ENCODE data around the gene USP24. TPM values are rescaled to one million over a fixed set of nuclear protein-coding genes. Genes with fewer than 3 reads are reported as not detected.
A peak's percentile ranks its signal among the peaks of the same experiment; 100 is the strongest.

Gene USP24
- total RNA-seq = 10 to 100 TPM; 42.7 to 77.1 (median 64.8) TPM

- ATAC-seq (ENCODE audit: low FRiP score) (peak; percentile 81), DNase-seq (ENCODE audit: low spot score) (peak; percentile 43)
- no peak for TF ChIP-seq CTCF (IDR thresholded peaks at IDR 0.05)
These were observed at the start of gene USP24 for GRCh38 chr1:55215194-55216021. TSS of gene USP24 (minus strand) at chr1:55215364. CDS start at chr1:55215113, 251 bp downstream.

- TF ChIP-seq CTCF (IDR thresholded peaks at IDR 0.05) = no peak
- no peak for DNase-seq (ENCODE audit: low spot score)
- no peak for ATAC-seq (ENCODE audit: low FRiP score)
These were observed 47.7 kb upstream of the USP24 start for GRCh38 chr1:55262822-55263221.

GRCh38 chr1:55259911-55260609 lies 44.9 kb upstream of the USP24 start:
- ATAC-seq (ENCODE audit: low FRiP score) = no peak
- TF ChIP-seq CTCF (IDR thresholded peaks at IDR 0.05) = no peak
- DNase-seq (ENCODE audit: low spot score) = no peak

GRCh38 chr1:55257958-55258357 lies 42.8 kb upstream of the USP24 start:
- no peak for ATAC-seq (ENCODE audit: low FRiP score)

GRCh38 chr1:55255901-55256300 lies 40.7 kb upstream of the USP24 start:
- TF ChIP-seq CTCF (IDR thresholded peaks at IDR 0.05) = no peak
- no peak for DNase-seq (ENCODE audit: low spot score)

More at GRCh38 chr1:55257958-55258357, 42.8 kb upstream of the USP24 start:
- no peak for DNase-seq (ENCODE audit: low spot score)
- no peak for TF ChIP-seq CTCF (IDR thresholded peaks at IDR 0.05)

GRCh38 chr1:55252942-55253589 lies 37.9 kb upstream of the USP24 start:
- no peak for ATAC-seq (ENCODE audit: low FRiP score)
- DNase-seq (ENCODE audit: low spot score) = no peak
- TF ChIP-seq CTCF (IDR thresholded peaks at IDR 0.05) = no peak

More at GRCh38 chr1:55255901-55256300, 40.7 kb upstream of the USP24 start:
- no peak for ATAC-seq (ENCODE audit: low FRiP score)

Measured in omental fat pad (tissue), 4 donors.